ENCODE measurements around the gene PARD3.

PARD3 gene

GRCh38 chr10:34192646-34193045, 622.5 kb downstream of the PARD3 start:
- no peak for DNase-seq

- DNase-seq: no peak
These were observed 623.7 kb downstream of the PARD3 start for GRCh38 chr10:34191406-34191805.

- DNase-seq: no peak
These were observed 624.5 kb downstream of the PARD3 start for GRCh38 chr10:34190580-34190979.

- DNase-seq: no peak
These were observed 625.3 kb downstream of the PARD3 start for GRCh38 chr10:34189830-34190229.

GRCh38 chr10:34188221-34188620, 626.9 kb downstream of the PARD3 start:
- DNase-seq: no peak

GRCh38 chr10:34187201-34187600, 627.9 kb downstream of the PARD3 start:
- DNase-seq: no peak

- DNase-seq: no peak
These were observed 628.4 kb downstream of the PARD3 start for GRCh38 chr10:34186745-34187144.

- no peak for DNase-seq
These were observed 629.1 kb downstream of the PARD3 start for GRCh38 chr10:34185998-34186397.

- no peak for DNase-seq
These were observed 630.1 kb downstream of the PARD3 start for GRCh38 chr10:34184939-34185386.

- DNase-seq: no peak
These were observed 630.7 kb downstream of the PARD3 start for GRCh38 chr10:34184397-34184796.

- no peak for DNase-seq
These were observed 631.9 kb downstream of the PARD3 start for GRCh38 chr10:34183016-34183796.

GRCh38 chr10:34181553-34182300, 633.4 kb downstream of the PARD3 start:
- DNase-seq: no peak

- DNase-seq: no peak
These were observed 634.3 kb downstream of the PARD3 start for GRCh38 chr10:34180749-34181148.

- no peak for DNase-seq
These were observed 635.8 kb downstream of the PARD3 start for GRCh38 chr10:34179280-34179679.

GRCh38 chr10:34178756-34179155, 636.3 kb downstream of the PARD3 start:
- DNase-seq: no peak

- no peak for DNase-seq
These were observed 636.9 kb downstream of the PARD3 start for GRCh38 chr10:34178196-34178595.

- no peak for DNase-seq
These were observed 637.7 kb downstream of the PARD3 start for GRCh38 chr10:34177445-34177844.

GRCh38 chr10:34176351-34176750, 638.7 kb downstream of the PARD3 start:
- no peak for DNase-seq

GRCh38 chr10:34175121-34175520, 640.0 kb downstream of the PARD3 start:
- no peak for DNase-seq

- no peak for DNase-seq
These were observed 642.1 kb downstream of the PARD3 start for GRCh38 chr10:34172936-34173533.

- DNase-seq: no peak
These were observed 643.1 kb downstream of the PARD3 start for GRCh38 chr10:34171957-34172527.

GRCh38 chr10:34169677-34170076, 645.4 kb downstream of the PARD3 start:
- DNase-seq: no peak

- no peak for DNase-seq
These were observed 646.0 kb downstream of the PARD3 start for GRCh38 chr10:34169131-34169530.

- no peak for DNase-seq
These were observed 646.7 kb downstream of the PARD3 start for GRCh38 chr10:34168439-34168838.

Data from activated gamma-delta T cell treated with Interleukin-2 at 50 U/mL for 16 hours (primary cell).